Measurements from ENCODE around the gene SLC30A2.
"Not testable (repeated sequence)": the region's sequence is repeated elsewhere in the genome, so short reads cannot be mapped to it uniquely, and the experiment has no call there.

SLC30A2 gene

GRCh38 chr1:26045722-26046245, at the start of gene SLC30A2:
SLC30A2 (minus strand) TSS chr1:26046118; CDS start chr1:26045896, 222 bp downstream.
- DNase-seq, result peak; percentile 63

GRCh38 chr1:26094677-26095383, 48.9 kb upstream of the SLC30A2 start:
- peak; percentile 51 for DNase-seq

GRCh38 chr1:26094076-26094669, 48.3 kb upstream of the SLC30A2 start:
- no peak for DNase-seq

GRCh38 chr1:26093569-26093968, 47.7 kb upstream of the SLC30A2 start:
- DNase-seq, result not testable (repeated sequence)

GRCh38 chr1:26092422-26092821, 46.5 kb upstream of the SLC30A2 start:
- no peak for DNase-seq

GRCh38 chr1:26090893-26091292, 45.0 kb upstream of the SLC30A2 start:
- DNase-seq, result no peak

GRCh38 chr1:26089125-26089524, 43.2 kb upstream of the SLC30A2 start:
- DNase-seq, result no peak

- DNase-seq, result no peak
Measured at GRCh38 chr1:26084844-26085243, 38.9 kb upstream of the SLC30A2 start.

GRCh38 chr1:26084091-26084561, 38.2 kb upstream of the SLC30A2 start:
- no peak for DNase-seq

- DNase-seq, result no peak
Measured at GRCh38 chr1:26083208-26083607, 37.3 kb upstream of the SLC30A2 start.

GRCh38 chr1:26082020-26082350, 36.1 kb upstream of the SLC30A2 start:
- no peak for DNase-seq

GRCh38 chr1:26081267-26082019, 35.5 kb upstream of the SLC30A2 start:
- no peak for DNase-seq

- no peak for DNase-seq
Measured at GRCh38 chr1:26079960-26080814, 34.3 kb upstream of the SLC30A2 start.

- DNase-seq, result no peak
Measured at GRCh38 chr1:26079178-26079563, 33.3 kb upstream of the SLC30A2 start.

- DNase-seq, result no peak
Measured at GRCh38 chr1:26078286-26079177, 32.6 kb upstream of the SLC30A2 start.

- no peak for DNase-seq
Measured at GRCh38 chr1:26077524-26077923, 31.6 kb upstream of the SLC30A2 start.

- DNase-seq, result no peak
Measured at GRCh38 chr1:26075421-26076144, 29.7 kb upstream of the SLC30A2 start.

GRCh38 chr1:26072305-26072704, 26.4 kb upstream of the SLC30A2 start:
- DNase-seq, result no peak

- DNase-seq, result no peak
Measured at GRCh38 chr1:26070963-26071342, 25.0 kb upstream of the SLC30A2 start.

GRCh38 chr1:26070296-26070962, 24.5 kb upstream of the SLC30A2 start:
- no peak for DNase-seq

GRCh38 chr1:26069941-26070295, 24.0 kb upstream of the SLC30A2 start:
- DNase-seq, result no peak
